ENCODE results near the gene FCHO2. TPM values are rescaled to one million over a fixed set of nuclear protein-coding genes. Genes with fewer than 3 reads are reported as not detected.

FCHO2 gene
- total RNA-seq, 1 donor from 2014 or later, result 30.2 TPM

DNA sequence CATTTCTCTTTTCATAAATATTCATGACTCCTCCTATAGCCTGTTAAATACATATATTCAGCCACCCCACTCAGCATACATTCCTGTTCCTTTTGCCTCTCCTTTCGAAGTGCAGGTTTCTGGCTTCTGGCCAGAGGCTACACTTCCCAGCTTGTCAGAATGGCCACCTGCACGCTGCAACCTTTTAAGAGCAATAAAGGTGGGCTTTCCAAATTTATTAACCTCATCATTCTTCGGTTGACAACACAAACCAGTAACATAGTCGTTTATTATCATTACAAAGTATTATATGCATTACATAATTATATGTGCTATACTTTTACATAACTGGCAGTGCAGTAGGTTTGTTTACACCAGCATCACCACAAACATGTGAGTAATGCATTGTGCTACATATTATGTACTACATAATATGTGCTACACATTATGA, 148.0 kb downstream of the FCHO2 start:
- Mint-ChIP-seq H3K4me1 (ENCODE audit: low read depth) (no peaks in the 10 kb centered on the region), H3K27ac (no peak overlapping the region), H3K4me3 (ENCODE audit: low read depth) (no peak overlapping the region), H3K27me3 (no peaks in the 10 kb centered on the region), H3K9me3 (ENCODE audit: low read depth) (peaks cover 4% of the 10 kb centered on the region), H3K36me3 (ENCODE audit: insufficient read depth) (no peaks in the 10 kb centered on the region)
- no peak for DNase-seq (ENCODE audit: low spot score, unreplicated experiment)
- TF ChIP-seq, protein P1, sequence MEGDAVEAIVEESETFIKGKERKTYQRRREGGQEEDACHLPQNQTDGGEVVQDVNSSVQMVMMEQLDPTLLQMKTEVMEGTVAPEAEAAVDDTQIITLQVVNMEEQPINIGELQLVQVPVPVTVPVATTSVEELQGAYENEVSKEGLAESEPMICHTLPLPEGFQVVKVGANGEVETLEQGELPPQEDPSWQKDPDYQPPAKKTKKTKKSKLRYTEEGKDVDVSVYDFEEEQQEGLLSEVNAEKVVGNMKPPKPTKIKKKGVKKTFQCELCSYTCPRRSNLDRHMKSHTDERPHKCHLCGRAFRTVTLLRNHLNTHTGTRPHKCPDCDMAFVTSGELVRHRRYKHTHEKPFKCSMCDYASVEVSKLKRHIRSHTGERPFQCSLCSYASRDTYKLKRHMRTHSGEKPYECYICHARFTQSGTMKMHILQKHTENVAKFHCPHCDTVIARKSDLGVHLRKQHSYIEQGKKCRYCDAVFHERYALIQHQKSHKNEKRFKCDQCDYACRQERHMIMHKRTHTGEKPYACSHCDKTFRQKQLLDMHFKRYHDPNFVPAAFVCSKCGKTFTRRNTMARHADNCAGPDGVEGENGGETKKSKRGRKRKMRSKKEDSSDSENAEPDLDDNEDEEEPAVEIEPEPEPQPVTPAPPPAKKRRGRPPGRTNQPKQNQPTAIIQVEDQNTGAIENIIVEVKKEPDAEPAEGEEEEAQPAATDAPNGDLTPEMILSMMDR (IDR thresholded peaks at IDR 0.05; ENCODE audit: unreplicated experiment), result no peak

DNA sequence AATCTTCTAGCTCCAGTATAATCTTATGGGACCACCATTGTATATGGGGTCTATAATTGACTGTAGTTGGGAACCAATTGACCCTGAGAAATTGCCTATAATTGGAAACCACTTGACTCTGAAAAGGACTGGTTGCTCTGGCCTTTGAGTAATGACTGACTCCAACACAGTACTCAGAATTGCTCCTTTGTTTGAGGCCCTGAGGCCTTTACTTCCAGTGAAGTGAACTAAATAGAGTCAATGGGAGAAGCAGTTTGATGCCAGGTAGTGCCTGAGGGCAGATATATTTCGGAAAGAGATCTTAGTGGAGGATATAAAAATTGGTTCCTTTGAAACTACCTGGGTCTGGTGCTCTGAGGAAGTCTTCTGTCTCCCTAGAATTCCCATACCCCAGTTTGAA, 148.5 kb downstream of the FCHO2 start:
- TF ChIP-seq, protein P1 (IDR thresholded peaks at IDR 0.05; ENCODE audit: unreplicated experiment), result no peak
- Mint-ChIP-seq H3K4me1 (ENCODE audit: low read depth) (no peaks in the 10 kb centered on the region), H3K9me3 (ENCODE audit: low read depth) (peaks cover 4% of the 10 kb centered on the region), H3K36me3 (ENCODE audit: insufficient read depth) (no peaks in the 10 kb centered on the region), H3K4me3 (ENCODE audit: low read depth) (no peak overlapping the region), H3K27me3 (no peaks in the 10 kb centered on the region), H3K27ac (no peak overlapping the region)
- DNase-seq (ENCODE audit: low spot score, unreplicated experiment), result no peak

DNA sequence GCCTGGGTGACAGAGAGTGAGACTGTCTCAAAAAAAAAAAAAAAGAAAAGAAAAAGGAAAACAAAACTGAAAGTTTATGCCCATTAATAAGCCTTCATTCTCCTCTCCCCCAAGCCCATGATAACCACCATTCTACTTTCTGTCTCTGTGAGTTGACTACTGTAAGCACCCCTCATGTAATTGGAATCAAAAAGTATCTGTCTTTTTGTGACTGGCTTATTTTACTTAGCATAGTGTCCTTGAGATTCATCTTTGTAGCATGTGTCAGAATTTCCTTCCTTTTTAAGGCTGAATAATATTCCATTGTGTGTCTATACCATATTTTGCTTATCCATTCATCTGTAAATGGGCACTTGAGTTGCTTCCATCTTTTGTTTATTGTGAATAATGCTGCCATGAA, 150.5 kb downstream of the FCHO2 start:
- peaks cover 4% of the 10 kb centered on the region for H3K9me3 Mint-ChIP-seq (ENCODE audit: low read depth)
- TF ChIP-seq, protein P1 (IDR thresholded peaks at IDR 0.05; ENCODE audit: unreplicated experiment), result no peak
- DNase-seq (ENCODE audit: low spot score, unreplicated experiment), result no peak
- no peaks in the 10 kb centered on the region for H3K36me3 Mint-ChIP-seq (ENCODE audit: insufficient read depth)
- H3K4me1 Mint-ChIP-seq (ENCODE audit: low read depth), result no peaks in the 10 kb centered on the region
- no peaks in the 10 kb centered on the region for H3K27me3 Mint-ChIP-seq
- H3K4me3 Mint-ChIP-seq (ENCODE audit: low read depth), result no peak overlapping the region
- no peak overlapping the region for H3K27ac Mint-ChIP-seq

DNA sequence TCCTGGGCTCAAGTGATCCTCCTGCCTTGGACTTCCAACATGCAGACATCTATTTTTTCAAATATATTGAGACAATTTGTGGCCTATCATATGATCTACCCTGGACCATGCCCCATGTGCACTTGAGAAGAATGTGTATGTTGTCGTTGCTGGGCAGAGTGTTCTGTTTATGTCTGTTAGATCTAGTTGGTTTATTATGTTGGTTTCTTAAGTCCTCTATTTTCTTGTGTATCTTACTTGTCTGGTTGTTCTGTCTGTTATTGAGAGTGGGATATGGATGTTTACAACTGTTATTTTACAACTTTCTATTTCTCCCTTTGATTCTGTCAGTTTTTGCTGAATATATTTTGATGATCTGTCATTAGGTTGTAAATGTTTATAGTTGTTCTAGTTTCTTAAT, 154.3 kb downstream of the FCHO2 start:
- H3K27me3 Mint-ChIP-seq, result no peaks in the 10 kb centered on the region
- H3K9me3 Mint-ChIP-seq (ENCODE audit: low read depth), result peaks cover 9% of the 10 kb centered on the region
- no peaks in the 10 kb centered on the region for H3K36me3 Mint-ChIP-seq (ENCODE audit: insufficient read depth)
- no peak for DNase-seq (ENCODE audit: low spot score, unreplicated experiment)
- H3K27ac Mint-ChIP-seq, result no peak overlapping the region
- peaks cover 23% of the 10 kb centered on the region for H3K4me1 Mint-ChIP-seq (ENCODE audit: low read depth)
- H3K4me3 Mint-ChIP-seq (ENCODE audit: low read depth), result no peak overlapping the region
- TF ChIP-seq, protein P1 (IDR thresholded peaks at IDR 0.05; ENCODE audit: unreplicated experiment), result no peak

DNA sequence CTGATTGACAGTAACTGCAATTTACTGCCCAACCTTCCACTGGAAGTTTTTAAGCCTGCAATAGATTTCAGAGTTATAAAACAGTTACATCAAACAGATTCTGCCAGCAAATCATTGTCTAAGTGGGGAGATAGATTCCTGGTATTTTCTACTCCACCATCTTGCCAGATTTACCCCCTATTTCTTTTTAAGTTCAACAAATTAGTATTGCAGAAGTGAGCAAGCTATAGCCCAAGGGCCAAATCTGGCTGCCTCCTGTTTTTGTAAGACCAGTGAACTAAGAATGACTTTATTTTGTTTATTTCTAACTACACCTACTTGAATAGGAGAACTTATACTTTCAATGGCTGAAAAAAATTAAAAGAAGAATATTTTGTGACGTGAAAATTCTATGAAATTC, 155.7 kb downstream of the FCHO2 start:
- Mint-ChIP-seq H3K36me3 (ENCODE audit: insufficient read depth) (no peaks in the 10 kb centered on the region), H3K4me3 (ENCODE audit: low read depth) (no peak overlapping the region), H3K27me3 (peaks cover 1% of the 10 kb centered on the region), H3K27ac (no peak overlapping the region), H3K9me3 (ENCODE audit: low read depth) (peaks cover 9% of the 10 kb centered on the region), H3K4me1 (ENCODE audit: low read depth) (peaks cover 29% of the 10 kb centered on the region)
- TF ChIP-seq, protein P1 (IDR thresholded peaks at IDR 0.05; ENCODE audit: unreplicated experiment), result no peak
- DNase-seq (ENCODE audit: low spot score, unreplicated experiment), result no peak
